Measurements from ENCODE around the gene ZFYVE28. TPM values are rescaled to one million over a fixed set of nuclear protein-coding genes. Genes with fewer than 3 reads are reported as not detected.

The ZFYVE28 gene
- total RNA-seq, 2 experiments from 2014 or later: 9.6 to 10.3 TPM

- CTCF ChIA-PET: no interaction called here
- POLR2A ChIA-PET: no interaction called here
Measured at GRCh38 chr4:2343476-2343875, 75.0 kb downstream of the ZFYVE28 start.

GRCh38 chr4:2341911-2342652 lies 76.4 kb downstream of the ZFYVE28 start:
- POLR2A ChIA-PET: interaction anchor here (0.5 kb wide), 1 partner anchor 158 kb away, joined by 3 read pairs; no protein-coding TSS in a partner anchor
- CTCF ChIA-PET: no interaction called here

GRCh38 chr4:2341261-2341841 lies 77.1 kb downstream of the ZFYVE28 start:
- POLR2A ChIA-PET: no interaction called here

GRCh38 chr4:2340272-2341061 lies 78.0 kb downstream of the ZFYVE28 start:
- ChIA-PET CTCF (interaction anchor here (1.2 kb wide), 1 partner anchor 14 kb away, joined by 4 read pairs; no protein-coding TSS in a partner anchor), POLR2A (no interaction called here)

More at GRCh38 chr4:2341261-2341841, 77.1 kb downstream of the ZFYVE28 start:
- CTCF ChIA-PET: no interaction called here

GRCh38 chr4:2339458-2340271 lies 78.8 kb downstream of the ZFYVE28 start:
- ChIA-PET CTCF (interaction anchor here (1.2 kb wide), 1 partner anchor 14 kb away, joined by 4 read pairs; no protein-coding TSS in a partner anchor), POLR2A (no interaction called here)

DNA sequence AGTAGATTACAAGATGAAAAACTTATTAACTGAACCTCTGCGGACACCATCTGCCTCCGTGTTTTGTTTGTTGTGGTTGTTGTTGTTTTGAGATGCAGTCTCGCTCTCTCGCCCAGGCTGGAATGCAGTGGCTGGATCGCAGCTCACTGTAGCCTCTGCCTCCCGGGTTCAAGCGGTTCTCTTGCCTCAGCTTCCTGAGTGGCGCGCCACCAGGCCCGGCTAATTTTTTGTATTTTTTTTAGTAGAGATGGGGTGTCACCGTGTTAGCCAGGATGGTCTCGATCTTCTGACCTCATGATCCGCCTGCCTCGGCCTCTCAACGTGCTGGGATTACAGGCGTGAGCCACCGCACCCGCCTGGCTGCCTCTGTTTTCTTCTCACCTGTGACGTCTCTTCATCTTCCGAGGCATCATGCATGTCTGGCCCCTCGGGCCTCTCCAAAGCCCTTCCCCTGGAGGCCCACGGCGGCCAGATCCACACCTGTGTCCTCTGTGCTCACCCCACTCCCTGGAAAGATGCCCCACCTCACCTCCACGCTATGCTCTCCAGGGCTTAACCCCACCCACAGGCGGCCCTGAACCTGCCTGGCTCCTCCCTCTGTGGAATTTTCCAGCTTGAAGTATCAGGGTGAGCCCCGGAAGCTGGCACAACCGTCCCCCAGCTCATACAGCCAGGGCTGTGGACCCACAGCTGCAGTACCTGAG lies 79.5 kb downstream of the ZFYVE28 start:
- POLR2A ChIA-PET: no interaction called here
- CTCF ChIA-PET: interaction anchor here (1.2 kb wide), 1 partner anchor 15 kb away, joined by 4 read pairs; no protein-coding TSS in a partner anchor

- ChIA-PET CTCF (no interaction called here), POLR2A (no interaction called here)
Measured at GRCh38 chr4:2337896-2338295, 80.5 kb downstream of the ZFYVE28 start.

DNA sequence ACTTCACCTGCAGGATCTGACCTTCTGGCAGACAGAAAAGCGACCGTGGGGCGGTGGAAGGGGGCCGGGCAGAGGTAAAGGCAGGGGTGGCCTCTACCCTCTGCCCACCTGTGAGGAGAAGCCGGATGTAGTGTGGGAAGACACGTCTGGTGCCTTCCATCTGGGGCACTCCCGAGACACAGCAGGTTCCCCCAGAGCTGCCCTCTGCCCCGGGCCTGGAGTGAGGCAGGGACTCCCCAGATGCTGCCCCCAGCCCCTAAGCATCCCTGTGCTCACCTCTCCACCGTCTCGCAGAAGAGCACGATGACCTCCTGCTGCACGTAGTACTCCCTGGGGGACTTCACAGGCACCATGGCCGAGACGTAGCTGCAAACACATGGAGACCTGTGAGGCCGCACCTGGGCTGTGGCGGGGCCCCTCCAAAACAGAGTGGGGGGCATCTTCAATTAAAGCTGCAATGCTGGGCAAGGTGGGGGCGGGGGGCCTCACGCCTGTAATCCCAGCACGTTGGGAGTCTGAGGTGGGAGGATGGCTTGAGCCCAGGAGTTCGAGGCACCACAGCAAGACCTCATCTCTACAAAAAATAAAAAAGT lies 81.2 kb downstream of the ZFYVE28 start:
- CTCF ChIA-PET: no interaction called here
- POLR2A ChIA-PET: no interaction called here

DNA sequence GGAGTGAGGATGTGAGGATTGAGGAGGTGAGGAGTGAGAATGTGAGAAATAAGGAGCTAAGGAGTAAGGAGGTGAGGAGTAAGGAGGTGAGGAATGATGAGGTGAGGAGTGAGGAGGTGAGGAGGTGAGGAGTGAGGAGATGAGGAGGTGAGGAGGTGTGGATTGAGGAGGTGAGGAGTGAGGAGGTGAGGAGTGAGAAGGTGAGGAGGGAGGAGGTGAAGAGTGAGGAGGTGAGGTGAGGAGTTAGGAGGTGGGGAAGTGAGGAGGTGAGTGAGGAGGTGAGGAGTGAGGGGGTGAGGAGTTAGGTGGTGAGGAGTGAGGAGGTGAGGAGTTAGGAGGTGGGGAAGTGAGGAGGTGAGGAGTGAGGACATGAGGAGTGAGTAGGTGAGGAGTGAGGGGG lies 81.8 kb downstream of the ZFYVE28 start:
- POLR2A ChIA-PET: no interaction called here
- CTCF ChIA-PET: interaction anchor here (0.7 kb wide), 1 partner anchor 72 kb away, joined by 4 read pairs; no protein-coding TSS in a partner anchor

GRCh38 chr4:2335729-2336101 lies 82.7 kb downstream of the ZFYVE28 start:
- ChIA-PET POLR2A (no interaction called here), CTCF (no interaction called here)

DNA sequence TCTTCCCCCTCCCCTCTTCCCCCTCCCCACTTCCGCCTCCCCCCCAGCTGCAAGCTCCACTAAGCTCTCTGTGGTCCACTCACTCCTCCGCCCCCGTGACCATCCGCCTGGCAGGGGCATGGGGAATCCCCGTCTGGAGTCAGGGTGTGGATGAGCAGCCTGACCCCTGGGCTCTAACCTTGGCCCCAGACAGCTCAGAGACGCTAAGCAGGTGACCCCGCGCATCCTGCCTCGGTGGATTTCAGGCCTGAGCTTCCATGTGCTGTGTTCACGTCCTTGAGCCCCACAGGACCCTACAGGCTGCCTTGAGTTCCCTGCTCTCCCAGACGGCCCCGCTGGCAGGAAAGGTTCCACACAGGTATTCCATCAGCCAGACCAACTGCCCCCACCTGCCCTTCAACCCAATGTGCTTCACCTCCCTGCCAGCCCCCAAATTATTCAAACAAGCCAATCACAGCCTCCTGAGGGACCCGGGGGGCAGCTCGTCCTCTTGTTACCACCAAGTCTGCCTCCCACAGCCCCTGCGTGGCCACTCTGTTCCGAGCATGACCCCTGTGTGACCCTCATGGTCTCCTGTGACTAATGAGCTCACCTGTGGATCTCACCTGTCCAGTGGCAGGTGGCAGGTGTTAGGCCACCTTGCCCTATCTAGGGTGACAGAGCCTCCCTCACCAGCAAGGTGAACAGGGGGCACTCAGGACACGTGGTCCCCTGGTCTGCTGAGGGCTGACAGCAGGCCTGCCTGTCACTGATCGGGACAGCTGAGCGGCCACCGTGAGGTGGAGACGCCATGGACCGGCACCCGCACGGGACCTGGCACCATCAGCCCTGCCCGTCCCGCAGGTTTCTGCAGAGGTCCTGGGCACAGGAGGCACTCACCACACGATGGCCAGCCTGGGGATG lies 83.4 kb downstream of the ZFYVE28 start:
- ChIA-PET CTCF (no interaction called here), POLR2A (no interaction called here)

GRCh38 chr4:2333916-2334644 lies 84.4 kb downstream of the ZFYVE28 start:
- ChIA-PET POLR2A (no interaction called here), CTCF (no interaction called here)

DNA sequence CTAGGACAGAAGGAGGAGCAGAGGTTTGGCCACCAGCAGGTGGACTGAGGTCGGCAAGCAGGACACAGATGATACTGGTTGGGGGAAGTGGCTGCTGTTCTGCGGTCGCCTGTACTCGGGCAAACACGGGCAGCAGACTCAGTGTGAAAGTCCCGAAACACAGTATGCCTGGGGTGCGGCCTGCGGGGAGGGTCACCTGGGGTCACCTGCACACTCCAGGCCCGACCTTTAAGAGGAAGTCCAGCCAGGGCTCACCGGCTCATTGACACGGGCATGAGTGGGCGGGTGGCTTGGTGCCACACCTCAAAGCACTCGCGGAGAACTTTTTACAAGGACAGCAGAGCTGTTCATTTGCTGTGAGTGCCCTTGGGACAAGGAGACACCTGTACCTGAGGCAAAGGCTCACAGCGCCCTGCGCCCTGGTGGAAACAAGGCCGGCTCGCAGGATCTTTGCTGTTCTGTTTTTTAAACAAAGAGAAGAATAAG lies 85.0 kb downstream of the ZFYVE28 start:
- ChIA-PET CTCF (no interaction called here), POLR2A (no interaction called here)

GRCh38 chr4:2332976-2333319 lies 85.5 kb downstream of the ZFYVE28 start:
- ChIA-PET CTCF (no interaction called here), POLR2A (no interaction called here)

DNA sequence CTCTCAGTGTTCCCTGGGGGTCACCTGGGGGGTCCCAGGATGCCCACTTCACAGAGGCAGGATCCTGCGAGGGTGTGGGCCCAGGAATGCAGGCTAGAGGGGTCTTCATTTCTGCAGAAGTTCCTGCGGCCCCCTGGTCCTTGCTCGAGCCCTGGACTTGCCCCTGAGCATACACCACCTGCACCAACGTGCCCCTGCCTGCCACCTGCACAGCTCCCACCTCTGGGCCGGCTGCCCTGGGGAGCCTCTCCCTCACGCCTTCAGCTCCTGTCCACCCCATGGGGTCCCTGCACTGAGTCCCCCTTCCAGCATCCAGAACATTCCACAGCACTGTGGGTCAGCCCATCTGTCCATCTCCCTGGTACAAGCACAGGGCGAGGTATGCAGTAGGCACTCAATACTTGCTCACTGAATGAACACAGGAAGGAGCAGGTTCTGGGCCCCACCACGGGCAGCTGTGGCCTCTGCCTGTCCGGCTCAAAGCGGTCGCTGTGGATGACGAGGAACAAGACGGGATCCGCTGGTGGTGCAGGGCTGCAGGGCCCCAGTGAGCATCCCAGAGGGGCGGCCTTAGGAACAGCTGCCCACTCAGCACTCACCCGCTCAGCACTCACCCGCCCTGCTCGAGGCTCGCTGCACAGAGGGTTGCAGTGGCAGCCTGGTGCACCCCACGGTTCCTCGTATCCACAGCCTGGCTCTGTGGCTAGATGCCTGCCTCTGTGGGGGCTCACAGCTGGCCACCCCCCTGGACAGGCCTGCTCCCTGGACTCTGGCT lies 86.1 kb downstream of the ZFYVE28 start:
- CTCF ChIA-PET: no interaction called here
- POLR2A ChIA-PET: no interaction called here

DNA sequence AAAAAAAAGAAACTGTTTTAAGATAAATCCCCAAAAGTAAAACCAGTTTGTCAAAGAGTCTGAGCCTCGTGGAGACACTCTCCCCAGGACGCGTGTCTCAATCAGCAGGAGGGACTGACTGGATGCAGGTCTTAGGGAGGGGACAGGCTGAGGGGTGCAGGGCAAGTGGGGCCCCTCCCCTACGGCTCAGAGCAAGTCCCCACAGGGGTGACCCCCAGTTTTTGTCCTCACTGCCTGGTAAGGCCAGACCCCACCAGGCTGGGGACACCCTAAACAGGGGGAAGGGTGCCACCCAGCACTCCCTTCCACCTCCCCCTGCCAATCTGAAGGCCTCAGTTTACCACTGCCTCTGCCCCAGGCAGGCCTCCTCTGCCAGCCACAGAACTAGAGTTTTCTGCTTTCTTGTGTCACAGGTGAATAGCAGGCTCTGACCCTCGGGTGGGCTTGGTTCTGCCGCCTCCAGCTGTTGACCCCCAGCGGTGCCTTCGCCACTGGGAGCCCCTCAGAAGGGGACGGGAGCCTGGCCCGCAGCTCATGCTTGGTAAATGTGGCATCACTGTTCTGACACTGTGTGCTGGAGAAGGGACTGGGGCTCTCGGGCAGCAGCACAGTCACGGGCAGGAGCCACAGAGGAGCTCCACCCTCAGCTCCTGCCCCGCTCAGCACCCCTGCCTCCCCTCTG lies 86.8 kb downstream of the ZFYVE28 start:
- POLR2A ChIA-PET: no interaction called here

More for the DNA sequence above, 86.8 kb downstream of the ZFYVE28 start:
- CTCF ChIA-PET: no interaction called here

Data from activated CD8-positive, alpha-beta memory T cell treated with anti-CD3 and anti-CD28 coated beads for 36 hours (primary cell).